ENCODE data around the gene ONECUT2.

- TF ChIP-seq CTCF (conservative IDR thresholded peaks at IDR 0.05; ENCODE audit: low read length) (no peak), EZH2phosphoT487 (IDR thresholded peaks at IDR 0.05; ENCODE audit: borderline replicate concordance) (no peak)
Measured at GRCh38 chr18:57440331-57441070, 5.3 kb downstream of the ONECUT2 start.
